ENCODE data around the gene FAM229B. TPM values are rescaled to one million over a fixed set of nuclear protein-coding genes. Genes with fewer than 3 reads are reported as not detected.
"Not testable (repeated sequence)": the region's sequence is repeated elsewhere in the genome, so short reads cannot be mapped to it uniquely, and the experiment has no call there.

FAM229B gene
- total RNA-seq, 4 donors from 2014 or later = 0.76 to 7.4 (median 2.4) TPM

DNA sequence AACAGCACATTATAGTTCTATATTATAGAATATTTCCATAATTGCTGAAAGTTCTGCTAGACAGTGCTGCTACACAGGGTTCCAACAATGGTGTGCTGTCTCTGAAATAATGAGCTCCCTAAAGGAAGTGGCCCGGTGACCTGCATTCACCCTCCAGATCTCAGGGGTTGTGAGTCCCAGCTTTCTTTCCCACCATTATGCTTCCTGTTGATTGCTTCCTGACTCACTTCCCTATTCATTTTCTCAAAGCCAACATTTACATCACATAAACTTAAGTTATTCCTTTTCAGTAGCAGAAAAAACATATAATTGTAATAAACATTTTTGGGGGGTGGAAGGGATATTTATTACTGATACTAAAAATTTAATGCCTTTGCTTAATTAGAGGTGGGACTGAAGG, 46.4 kb upstream of the FAM229B start:
- no peaks in the 10 kb centered on the region for H3K27me3 ChIP-seq
- H3K27ac ChIP-seq = no peak overlapping the region
- TF ChIP-seq, protein P1, sequence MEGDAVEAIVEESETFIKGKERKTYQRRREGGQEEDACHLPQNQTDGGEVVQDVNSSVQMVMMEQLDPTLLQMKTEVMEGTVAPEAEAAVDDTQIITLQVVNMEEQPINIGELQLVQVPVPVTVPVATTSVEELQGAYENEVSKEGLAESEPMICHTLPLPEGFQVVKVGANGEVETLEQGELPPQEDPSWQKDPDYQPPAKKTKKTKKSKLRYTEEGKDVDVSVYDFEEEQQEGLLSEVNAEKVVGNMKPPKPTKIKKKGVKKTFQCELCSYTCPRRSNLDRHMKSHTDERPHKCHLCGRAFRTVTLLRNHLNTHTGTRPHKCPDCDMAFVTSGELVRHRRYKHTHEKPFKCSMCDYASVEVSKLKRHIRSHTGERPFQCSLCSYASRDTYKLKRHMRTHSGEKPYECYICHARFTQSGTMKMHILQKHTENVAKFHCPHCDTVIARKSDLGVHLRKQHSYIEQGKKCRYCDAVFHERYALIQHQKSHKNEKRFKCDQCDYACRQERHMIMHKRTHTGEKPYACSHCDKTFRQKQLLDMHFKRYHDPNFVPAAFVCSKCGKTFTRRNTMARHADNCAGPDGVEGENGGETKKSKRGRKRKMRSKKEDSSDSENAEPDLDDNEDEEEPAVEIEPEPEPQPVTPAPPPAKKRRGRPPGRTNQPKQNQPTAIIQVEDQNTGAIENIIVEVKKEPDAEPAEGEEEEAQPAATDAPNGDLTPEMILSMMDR (IDR thresholded peaks at IDR 0.05) = no peak
- no peak for TF ChIP-seq POLR2A (IDR thresholded peaks at IDR 0.05)
- H3K4me1 ChIP-seq = peaks cover 0 to 30% (median 9%) of the 10 kb centered on the region in 3 donors
- no peak for DNase-seq
- no peak overlapping the region for H3K4me3 ChIP-seq
- H3K36me3 ChIP-seq = no peaks in the 10 kb centered on the region
- intact Hi-C loops (cut with DNase I) = loop anchor here (5.0 kb wide), 1 partner anchor 334 kb away; no protein-coding TSS in a partner anchor
- H3K9me3 ChIP-seq = no peaks in the 10 kb centered on the region
- 65 to 82% methylated on average over 1 of the region's 1 CpG for WGBS, 2 donors

DNA sequence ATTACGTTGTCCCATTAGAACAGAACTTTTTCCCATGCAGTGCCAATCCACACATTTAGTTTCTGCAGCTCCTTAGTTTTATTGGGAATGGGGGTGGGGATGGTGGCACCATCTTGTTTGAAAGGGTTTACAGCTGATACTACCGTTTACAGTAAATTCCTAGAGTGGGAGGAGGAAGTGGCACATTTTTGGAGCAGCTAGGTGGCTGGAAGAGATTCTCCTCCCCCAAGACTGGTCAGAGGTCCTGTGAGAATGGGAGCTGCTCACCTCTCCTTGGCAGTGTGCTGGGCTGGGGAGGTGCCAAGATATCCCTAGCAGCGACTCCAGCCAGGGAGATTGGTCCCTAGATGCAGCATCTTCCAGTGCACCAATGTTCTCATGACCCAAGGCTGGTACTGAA, 45.9 kb upstream of the FAM229B start:
- H3K27me3 ChIP-seq = no peaks in the 10 kb centered on the region
- H3K27ac ChIP-seq = no peak overlapping the region
- no peak overlapping the region for H3K4me3 ChIP-seq
- intact Hi-C loops (cut with DNase I) = loop anchor here (5.0 kb wide), 1 partner anchor 334 kb away; no protein-coding TSS in a partner anchor
- peaks cover 0 to 30% (median 9%) of the 10 kb centered on the region in 3 donors for H3K4me1 ChIP-seq
- no peaks in the 10 kb centered on the region for H3K36me3 ChIP-seq
- no peaks in the 10 kb centered on the region for H3K9me3 ChIP-seq
- no peak for DNase-seq
- WGBS, 2 donors = 79 to 81% methylated on average over 2 to 3 of the region's 3 CpGs
- TF ChIP-seq, protein P1 (IDR thresholded peaks at IDR 0.05) = no peak
- TF ChIP-seq POLR2A (IDR thresholded peaks at IDR 0.05) = no peak

- intact Hi-C loops (cut with DNase I) = loop anchor here (5.0 kb wide), 1 partner anchor 336 kb away; no protein-coding TSS in a partner anchor
- TF ChIP-seq, protein P1 (IDR thresholded peaks at IDR 0.05) = peak; percentile 83 to 96 (median 93)
- peak in 1 of 4 donors; percentile 40 for TF ChIP-seq POLR2A (IDR thresholded peaks at IDR 0.05)
- whole genome bisulfite sequencing, 2 donors = 0% methylated on average over 34 to 35 of the region's 36 CpGs
- Histone ChIP-seq H3K4me1 (peaks cover 0 to 20% (median 2%) of the 10 kb centered on the region in 3 donors), H3K4me3 (peak overlapping the region; percentile 40 to 71 (median 64)), H3K36me3 (no peaks in the 10 kb centered on the region), H3K9me3 (no peaks in the 10 kb centered on the region), H3K27ac (peak overlapping the region; percentile 66 to 92 (median 85)), H3K27me3 (no peaks in the 10 kb centered on the region)
- DNase-seq = peak; percentile 45
These were observed 44.1 kb upstream of the FAM229B start for GRCh38 chr6:112043032-112044007.

DNA sequence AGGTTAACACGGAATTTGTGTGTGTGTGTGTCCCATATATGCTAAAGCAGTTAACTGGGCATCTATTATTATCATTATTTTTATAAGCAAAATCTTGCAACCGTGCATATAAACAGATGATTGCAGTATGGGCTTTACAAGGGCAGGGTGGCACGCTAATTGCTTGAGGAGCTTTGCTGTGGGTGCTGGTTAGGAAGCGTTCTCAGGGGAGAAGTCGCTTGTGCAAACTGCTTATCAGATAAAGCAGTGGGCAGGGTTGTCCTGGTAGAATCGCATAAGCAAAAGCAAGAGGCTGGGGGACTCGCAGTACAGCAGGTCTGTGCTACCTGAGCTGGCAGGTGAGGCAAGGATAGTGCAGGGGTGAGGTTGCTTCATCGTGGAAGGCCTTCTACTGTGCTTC, 43.2 kb upstream of the FAM229B start:
- Histone ChIP-seq H3K27ac (no peak overlapping the region), H3K4me3 (no peak overlapping the region), H3K36me3 (no peaks in the 10 kb centered on the region), H3K9me3 (no peaks in the 10 kb centered on the region), H3K27me3 (no peaks in the 10 kb centered on the region), H3K4me1 (peaks cover 0 to 12% (median 0%) of the 10 kb centered on the region in 3 donors)
- 53 to 69% methylated on average over 8 of the region's 8 CpGs for WGBS, 2 donors
- intact Hi-C loops (cut with DNase I) = loop anchor here (5.0 kb wide), 1 partner anchor 337 kb away; no protein-coding TSS in a partner anchor
- DNase-seq = no peak
- TF ChIP-seq, protein P1 (IDR thresholded peaks at IDR 0.05) = no peak
- TF ChIP-seq POLR2A (IDR thresholded peaks at IDR 0.05) = no peak

- no peak for DNase-seq
- TF ChIP-seq, protein P1 (IDR thresholded peaks at IDR 0.05) = no peak
- TF ChIP-seq POLR2A (IDR thresholded peaks at IDR 0.05) = no peak
- Histone ChIP-seq H3K9me3 (no peaks in the 10 kb centered on the region), H3K27me3 (no peaks in the 10 kb centered on the region), H3K4me1 (peaks cover 0 to 9% (median 0%) of the 10 kb centered on the region in 3 donors), H3K27ac (no peak overlapping the region), H3K4me3 (no peak overlapping the region), H3K36me3 (no peaks in the 10 kb centered on the region)
- intact Hi-C loops (cut with DNase I) = loop anchor here (5.0 kb wide), 1 partner anchor 338 kb away; no protein-coding TSS in a partner anchor
- 33 to 70% methylated on average over 3 of the region's 3 CpGs for WGBS, 2 donors
These were observed 42.5 kb upstream of the FAM229B start for GRCh38 chr6:112044856-112045255.

DNA sequence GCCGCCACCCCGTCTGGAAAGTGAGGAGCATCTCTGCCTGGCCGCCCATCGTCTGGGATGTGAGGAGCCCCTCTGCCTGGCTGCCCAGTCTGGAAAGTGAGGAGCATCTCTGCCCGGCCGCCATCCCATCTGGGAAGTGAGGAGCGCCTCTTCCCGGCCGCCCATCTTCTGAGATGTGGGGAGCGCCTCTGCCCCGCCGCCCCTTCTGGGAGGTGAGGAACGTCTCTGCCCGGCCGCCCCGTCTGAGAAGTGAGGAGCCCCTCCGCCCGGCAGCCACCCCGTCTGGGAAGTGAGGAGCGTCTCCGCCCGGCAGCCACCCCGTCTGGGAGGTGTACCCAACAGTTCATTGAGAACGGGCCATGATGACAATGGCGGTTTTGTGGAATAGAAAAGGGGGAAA, 39.9 kb upstream of the FAM229B start:
- intact Hi-C loops (cut with DNase I); H3K4me1 ChIP-seq; DNase-seq; H3K9me3 ChIP-seq; H3K27me3 ChIP-seq; H3K36me3 ChIP-seq; H3K4me3 ChIP-seq; H3K27ac ChIP-seq: not testable (repeated sequence)
- no CpG with 5 or more reads among the region's 25 CpGs for WGBS, 2 donors

All from esophagus squamous epithelium (tissue), 5 donors.